HCT116 (cell line): Measurements from ENCODE around the gene NCOA1. TPM values are rescaled to one million over a fixed set of nuclear protein-coding genes. Genes with fewer than 3 reads are reported as not detected.

Experiments
- ATAC-seq: fragments of 200-7000 bp; cut with Tn5 transposase; 2 replicates; pipeline ENCODE4 v1.9.1; 2020; ENCODE audit warnings: mild to moderate bottlenecking, moderate library complexity
- BruUV-seq: library from RNA; stranded (reverse); fragments of 400-500 nt; replicated peaks from 2 replicates; lab custom pipeline; 2021; lab: Mats Ljungman, UMichigan
- CTCF ChIA-PET: fragments of 300-600 bp; sonication (Branson Sonifier 250); formaldehyde crosslinking; loops from one replicate; lab custom pipeline; 2021; ENCODE audit warnings: antibody characterized with exemption; lab: Charles Lee
- POLR2A ChIA-PET: fragments of 300-600, 350-600 bp; sonication (Branson Sonifier 250); formaldehyde crosslinking; loops from one replicate; lab custom pipeline; 2021; ENCODE audit warnings: antibody characterized with exemption; lab: Charles Lee
- RAD21 ChIA-PET, 2 experiments: fragments of 300-600 bp; sonication (Branson Sonifier 250); formaldehyde crosslinking; loops; one replicate each; lab custom pipeline; 2023; ENCODE audit warnings: low total read pairs in 2 of 2; ENCODE audit not compliant: uncharacterized antibody in 2 of 2, unreplicated experiment in 2 of 2, low non-redundant PET in 1 of 2; lab: Charles Lee
- DNase-seq: peaks from one replicate; pipeline ENCODE4 v3.0.0-alpha.2; 2010; ENCODE audit warnings: low read depth, low spot score
- H2AFZ ChIP-seq: fragments of 200-600 bp; shearing (Covaris generic), sonication (generic); 2 replicates; pipeline ENCODE4 v1.6.1; 2017; ENCODE audit warnings: low read depth, mixed run types, mixed read lengths, antibody characterized with exemption, low read length; ENCODE audit not compliant: poor library complexity, severe bottlenecking
- H3K27ac ChIP-seq: 2 replicates; pipeline ENCODE4 v1.5.1; 2012; ENCODE audit warnings: low read depth, low read length
- H3K27me3 ChIP-seq: fragments of 200-600 bp; sonication (generic); 2 replicates; pipeline ENCODE4 v1.6.1; 2016; ENCODE audit warnings: mixed run types, low read length, mixed read lengths; ENCODE audit not compliant: insufficient read depth
- H3K36me3 ChIP-seq, 2 experiments: fragments of 200-500 bp in 1 of 2; fragments of 200-600 bp in 1 of 2; sonication (Bioruptor generic) in 1 of 2; sonication (generic) in 1 of 2; 2 replicates each; pipeline versions ENCODE4 v1.5.1 to v1.6.1; 2014 to 2016; ENCODE audit warnings: low read length in 2 of 2, inconsistent platforms in 1 of 2, mixed read lengths in 1 of 2, mixed run types in 1 of 2; ENCODE audit not compliant: insufficient read depth in 2 of 2, control insufficient read depth in 1 of 2
- H3K4me1 ChIP-seq, 2 experiments: fragments of 200-600 bp in 1 of 2; sonication (generic) in 1 of 2; 2 replicates each; pipeline versions ENCODE4 v1.5.1 to v1.6.1; 2012 to 2017; ENCODE audit warnings: low read length in 2 of 2, inconsistent platforms in 1 of 2, mild to moderate bottlenecking in 1 of 2, mixed read lengths in 1 of 2, mixed run types in 1 of 2, moderate library complexity in 1 of 2; ENCODE audit not compliant: insufficient read depth in 2 of 2, control insufficient read depth in 1 of 2
- H3K4me2 ChIP-seq: fragments of 200-600 bp; sonication (generic); 2 replicates; pipeline ENCODE4 v1.6.1; 2017; ENCODE audit warnings: mixed run types, low read length, mixed read lengths
- H3K4me3 ChIP-seq, 2 experiments: fragments of 200-600 bp in 1 of 2; sonication (generic) in 1 of 2; replicated peaks in 1 of 2; 2 replicates each; pipeline ENCODE4 v1.5.1; 2011 to 2016; ENCODE audit warnings: low read length in 2 of 2, control low read depth in 1 of 2, low read depth in 1 of 2, mild to moderate bottlenecking in 1 of 2, mixed read lengths in 1 of 2, mixed run types in 1 of 2
- H3K79me2 ChIP-seq: fragments of 200-600 bp; sonication (generic); 2 replicates; pipeline ENCODE4 v1.6.1; 2017; ENCODE audit warnings: mild to moderate bottlenecking, mixed run types, low read length, moderate library complexity, mixed read lengths; ENCODE audit not compliant: insufficient read depth
- H3K9ac ChIP-seq: fragments of 200-600 bp; sonication (generic); 2 replicates; pipeline ENCODE4 v1.6.1; 2016; ENCODE audit warnings: low read length, mixed read lengths
- H3K9me2 ChIP-seq: fragments of 200-600 bp; sonication (generic), shearing (Covaris generic); 2 replicates; pipeline ENCODE4 v1.6.1; 2017; ENCODE audit warnings: mixed run types, mild to moderate bottlenecking, moderate library complexity; ENCODE audit not compliant: insufficient read depth
- H3K9me3 ChIP-seq, 2 experiments: fragments of 200-500 bp in 1 of 2; fragments of 200-600 bp in 1 of 2; sonication (Bioruptor generic) in 1 of 2; sonication (generic) in 1 of 2; 2 replicates each; pipeline ENCODE4 v1.6.1; 2014 to 2017; ENCODE audit warnings: low read length in 2 of 2, mixed read lengths in 2 of 2, inconsistent platforms in 1 of 2, low read depth in 1 of 2, mild to moderate bottlenecking in 1 of 2, mixed run types in 1 of 2, moderate library complexity in 1 of 2; ENCODE audit not compliant: control insufficient read depth in 1 of 2, insufficient read depth in 1 of 2
- H4K20me1 ChIP-seq: fragments of 200-600 bp; sonication (generic), shearing (Covaris generic); 2 replicates; pipeline ENCODE4 v1.6.1; 2017; ENCODE audit warnings: mixed run types, mild to moderate bottlenecking, moderate library complexity; ENCODE audit not compliant: insufficient read depth
- EGR1 ChIP-seq: IDR thresholded peaks from 2 replicates; pipeline ENCODE4 v1.6.1; 2012; ENCODE audit warnings: low read depth
- EZH2phosphoT487 ChIP-seq: fragments of 200-600 bp; IDR thresholded peaks from 2 replicates; pipeline ENCODE4 v1.6.1; 2018; ENCODE audit warnings: antibody characterized with exemption, borderline replicate concordance
- FOSL1 ChIP-seq: IDR thresholded peaks from 2 replicates; pipeline ENCODE4 v1.6.1; 2012; ENCODE audit warnings: low read depth
- JUND ChIP-seq: IDR thresholded peaks from 2 replicates; pipeline ENCODE4 v1.6.1; 2012
- SIN3A ChIP-seq: IDR thresholded peaks from 2 replicates; pipeline ENCODE4 v1.6.1; 2012; ENCODE audit warnings: low read depth
- YY1 ChIP-seq: IDR thresholded peaks from 2 replicates; pipeline ENCODE4 v1.6.1; 2011; ENCODE audit warnings: low read length, low read depth, moderate library complexity, mild to moderate bottlenecking; ENCODE audit not compliant: insufficient replicate concordance; ENCODE audit errors: extremely low read depth
- ZNF274 ChIP-seq: fragments of 200-500 bp; sonication (Bioruptor generic); IDR thresholded peaks from 2 replicates; pipeline ENCODE4 v1.6.1; 2014; ENCODE audit warnings: mild to moderate bottlenecking, low read depth, low read length, inconsistent platforms
- intact Hi-C: fragments of 100-400 bp; cut with micrococcal nuclease; formaldehyde crosslinking; loops from 2 replicates; pipeline ENCODE4 v1.10.0; 2022
- total RNA-seq: library from RNA; stranded (reverse); gene quantifications from one replicate; pipeline ENCODE4 v1.2.1, GENCODE V29; 2021; ENCODE audit not compliant: unreplicated experiment
- TF ChIP-seq, protein P1 (sequence below), 3 experiments: fragments of 200-600 bp in 1 of 3; sonication (generic) in 1 of 3; IDR thresholded peaks in 2 of 3; conservative IDR thresholded peaks in 1 of 3; 2 replicates each; pipeline ENCODE4 v1.5.1; 2012 to 2017; ENCODE audit warnings: low read depth in 2 of 3, low read length in 2 of 3, antibody characterized with exemption in 1 of 3, borderline replicate concordance in 1 of 3, control low read depth in 1 of 3, mild to moderate bottlenecking in 1 of 3, mixed read lengths in 1 of 3, mixed run types in 1 of 3, moderate library complexity in 1 of 3; ENCODE audit not compliant: insufficient read depth in 1 of 3
- TF ChIP-seq, protein P2 (sequence below): IDR thresholded peaks from 2 replicates; pipeline ENCODE4 v1.6.1; 2012

NCOA1 gene
- total RNA-seq, 1 experiment from 2014 or later = 10.4 TPM

DNA sequence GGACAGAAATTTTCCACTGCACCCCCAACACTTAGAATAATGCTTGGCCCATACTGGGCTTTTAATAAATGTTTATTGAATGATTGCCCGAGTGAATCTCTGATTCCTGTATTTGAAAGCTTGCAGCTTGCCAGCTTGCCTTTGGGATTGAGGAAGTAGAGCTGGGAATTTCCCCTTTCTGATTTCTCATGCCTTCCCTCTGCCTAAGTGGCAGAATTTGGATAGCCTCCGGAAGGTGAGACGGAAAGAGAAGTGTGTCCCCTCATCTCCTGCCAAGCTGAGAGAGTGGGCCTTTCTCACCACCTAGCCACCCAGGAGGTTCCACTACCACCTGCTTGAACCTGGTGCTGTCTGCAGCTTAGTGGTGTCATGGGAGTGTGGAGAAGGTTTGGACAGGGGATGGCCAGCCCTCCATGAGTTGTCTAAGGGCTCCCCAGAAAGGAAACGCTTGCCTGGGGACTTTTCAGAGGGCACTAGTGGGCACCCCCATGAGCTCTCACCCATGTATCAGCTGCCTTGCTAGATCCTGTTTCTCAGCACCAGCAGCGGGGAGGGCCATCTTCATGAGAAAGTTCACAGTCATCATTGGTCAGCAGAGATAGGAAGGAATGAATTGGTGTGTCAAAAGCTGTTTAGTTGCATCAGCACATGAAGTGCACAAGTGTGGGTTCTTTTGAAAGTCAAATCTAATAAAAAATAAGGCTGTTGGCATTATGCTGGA, 8.6 kb upstream of the NCOA1 start:
- TF ChIP-seq JUND = no peak
- no peak for TF ChIP-seq FOSL1
- no peak for TF ChIP-seq ZNF274
- TF ChIP-seq, protein P1, sequence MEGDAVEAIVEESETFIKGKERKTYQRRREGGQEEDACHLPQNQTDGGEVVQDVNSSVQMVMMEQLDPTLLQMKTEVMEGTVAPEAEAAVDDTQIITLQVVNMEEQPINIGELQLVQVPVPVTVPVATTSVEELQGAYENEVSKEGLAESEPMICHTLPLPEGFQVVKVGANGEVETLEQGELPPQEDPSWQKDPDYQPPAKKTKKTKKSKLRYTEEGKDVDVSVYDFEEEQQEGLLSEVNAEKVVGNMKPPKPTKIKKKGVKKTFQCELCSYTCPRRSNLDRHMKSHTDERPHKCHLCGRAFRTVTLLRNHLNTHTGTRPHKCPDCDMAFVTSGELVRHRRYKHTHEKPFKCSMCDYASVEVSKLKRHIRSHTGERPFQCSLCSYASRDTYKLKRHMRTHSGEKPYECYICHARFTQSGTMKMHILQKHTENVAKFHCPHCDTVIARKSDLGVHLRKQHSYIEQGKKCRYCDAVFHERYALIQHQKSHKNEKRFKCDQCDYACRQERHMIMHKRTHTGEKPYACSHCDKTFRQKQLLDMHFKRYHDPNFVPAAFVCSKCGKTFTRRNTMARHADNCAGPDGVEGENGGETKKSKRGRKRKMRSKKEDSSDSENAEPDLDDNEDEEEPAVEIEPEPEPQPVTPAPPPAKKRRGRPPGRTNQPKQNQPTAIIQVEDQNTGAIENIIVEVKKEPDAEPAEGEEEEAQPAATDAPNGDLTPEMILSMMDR (IDR thresholded peaks at IDR 0.05 in 2 of 3, conservative IDR thresholded peaks at IDR 0.05 in 1 of 3; ENCODE audit: borderline replicate concordance in 1 of 3, insufficient read depth in 1 of 3, low read depth in 2 of 3, low read length in 2 of 3) = no peak
- no peak for TF ChIP-seq EGR1
- TF ChIP-seq YY1 = no peak
- TF ChIP-seq, protein P2, sequence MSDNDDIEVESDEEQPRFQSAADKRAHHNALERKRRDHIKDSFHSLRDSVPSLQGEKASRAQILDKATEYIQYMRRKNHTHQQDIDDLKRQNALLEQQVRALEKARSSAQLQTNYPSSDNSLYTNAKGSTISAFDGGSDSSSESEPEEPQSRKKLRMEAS = no peak
- TF ChIP-seq SIN3A = no peak
- no peak for TF ChIP-seq EZH2phosphoT487
- TF ChIP-seq, all 23 proteins: peak for 0
- BruUV-seq = no TSS peak
- POLR2A ChIA-PET = no interaction called here

More for the DNA sequence above, 8.6 kb upstream of the NCOA1 start:
- Histone ChIP-seq H3K9me3 (no peaks in the 10 kb centered on the region), H2AFZ (no peak overlapping the region), H3K36me3 (no peaks in the 10 kb centered on the region), H3K9me2 (no peaks in the 10 kb centered on the region), H3K4me2 (no peak overlapping the region), H3K4me1 (no peaks in the 10 kb centered on the region), H3K27me3 (no peaks in the 10 kb centered on the region), H3K9ac (no peak overlapping the region), H3K79me2 (no peaks in the 10 kb centered on the region), H3K4me3 (no peak overlapping the region), H4K20me1 (no peaks in the 10 kb centered on the region), H3K27ac (no peak overlapping the region)
- ChIA-PET RAD21 (no interaction called here), CTCF (interaction anchor here (1.1 kb wide), 1 partner anchor 345 kb away, joined by 3 read pairs; no protein-coding TSS in a partner anchor)
- intact Hi-C loops = no loop called here
- ATAC-seq = no peak
- DNase-seq = no peak
